K562 (cell line): ENCODE results near the gene LLGL2. TPM values are rescaled to one million over a fixed set of nuclear protein-coding genes. Genes with fewer than 3 reads are reported as not detected.

Source experiments
- CHCHD3 ChIP-seq: fragments of 250-450 bp; sonication (Bioruptor Pico); IDR thresholded peaks from 2 replicates; pipeline ENCODE4 v2.1.2; 2022; ENCODE audit warnings: mild to moderate bottlenecking
- FOXM1 ChIP-seq, 2 experiments: fragments of 450-650 bp in 1 of 2; sonication (generic) in 1 of 2; formaldehyde crosslinking in 1 of 2; IDR thresholded peaks; 2 replicates each; pipeline versions ENCODE4 v1.6.1 to v1.9.0; 2017 to 2022; ENCODE audit warnings: low read depth in 2 of 2, mild to moderate bottlenecking in 2 of 2, missing genetic modification reagents in 1 of 2, moderate library complexity in 1 of 2
- MCM7 ChIP-seq, 2 experiments: fragments of 450-650 bp; IDR thresholded peaks; 2 replicates each; pipeline ENCODE4 v1.6.1; 2016 to 2018
- NRF1 ChIP-seq, 2 experiments: fragments of 450-650 bp; IDR thresholded peaks in 1 of 2; conservative IDR thresholded peaks in 1 of 2; 2 replicates each; pipeline ENCODE4 v1.6.1; 2014; ENCODE audit warnings: mild to moderate bottlenecking in 2 of 2
- PRPF4 ChIP-seq: fragments of 200-400 bp; formaldehyde crosslinking; IDR thresholded peaks from one replicate; pipeline ENCODE4 v1.6.1; 2017; ENCODE audit warnings: low read length, low read depth, mild to moderate bottlenecking; ENCODE audit not compliant: insufficient read depth, poor library complexity, severe bottlenecking
- RBM39 ChIP-seq: fragments of 200-400 bp; formaldehyde crosslinking; optimal IDR thresholded peaks from 2 replicates; pipeline ENCODE3; 2018; ENCODE audit warnings: low read depth, low read length
- SMAD1 ChIP-seq: fragments of 150-350 bp; IDR thresholded peaks from 2 replicates; pipeline ENCODE4 v1.6.1; 2014; ENCODE audit warnings: low read length, low read depth; ENCODE audit not compliant: partially characterized antibody
- SMARCB1 ChIP-seq: IDR thresholded peaks from 2 replicates; pipeline ENCODE4 v1.6.1; 2011; ENCODE audit warnings: improper control_type of control experiment, low read depth; ENCODE audit not compliant: insufficient read length
- SRSF1 ChIP-seq: fragments of 200-400 bp; formaldehyde crosslinking; IDR thresholded peaks from 2 replicates; pipeline ENCODE4 v1.6.1; 2017; ENCODE audit warnings: mild to moderate bottlenecking, low read depth, low read length, moderate library complexity
- TCF7L2 ChIP-seq: fragments of 150-350 bp; IDR thresholded peaks from 2 replicates; pipeline ENCODE4 v1.6.1; 2016; ENCODE audit warnings: low read depth, mild to moderate bottlenecking, low read length, moderate library complexity
- ZBTB17 ChIP-seq: fragments of 450-650 bp; formaldehyde crosslinking; IDR thresholded peaks from 2 replicates; pipeline ENCODE4 v1.4.0; 2020; ENCODE audit warnings: mild to moderate bottlenecking
- ZC3H8 ChIP-seq: fragments of 450-650 bp; IDR thresholded peaks from 2 replicates; pipeline ENCODE4 v1.6.1; 2017
- ZFP1 ChIP-seq: fragments of 450-650 bp; formaldehyde crosslinking; IDR thresholded peaks from 2 replicates; pipeline ENCODE4 v1.4.0; 2020; ENCODE audit warnings: mild to moderate bottlenecking, mixed read lengths
- polyA plus RNA-seq, 8 experiments: library from polyadenylated mRNA; depleted of rRNA in 4 of 8; stranded (reverse) in 5 of 8; unstranded in 3 of 8; fragments of >200 nt; fragmentation: Nextera tagmentation in 2 of 8; fragmentation: Illumina TruSeq in 1 of 8; extraction: Ambion mirVana in 2 of 8; extraction: Trizol in 1 of 8; gene quantifications; 2 replicates each; pipeline versions ENCODE4 v1.2.1 to v1.2.3, GENCODE V29; 2011 to 2014; ENCODE audit warnings: inconsistent platforms in 1 of 8, missing spikeins in 1 of 8
- total RNA-seq, 7 experiments: library from RNA; depleted of rRNA in 6 of 7; stranded (reverse); fragments of >200 nt in 6 of 7; fragmentation: Illumina TruSeq in 2 of 7; extraction: Trizol in 2 of 7; gene quantifications; 2 replicates each; pipeline versions ENCODE4 v1.2.1 to v1.2.3, GENCODE V29; 2011 to 2021; ENCODE audit warnings: low replicate concordance in 1 of 7
- TF ChIP-seq, protein P1 (sequence below), 2 experiments: fragments of 450-650 bp; formaldehyde crosslinking in 1 of 2; IDR thresholded peaks; 2 replicates each; pipeline versions ENCODE4 v1.4.0 to v1.6.1; 2014 to 2020; ENCODE audit warnings: mild to moderate bottlenecking in 2 of 2, borderline replicate concordance in 1 of 2, low read depth in 1 of 2
- TF ChIP-seq, protein P2 (sequence below): fragments of 250-450 bp; sonication (Bioruptor Pico); IDR thresholded peaks from 2 replicates; pipeline ENCODE4 v1.8.0; 2021; ENCODE audit warnings: mild to moderate bottlenecking, moderate library complexity
- TF ChIP-seq, protein P3 (sequence below), 3 experiments: fragments of 200-800 bp in 1 of 3; sonication (Bioruptor generic) in 1 of 3; sonication (generic) in 1 of 3; formaldehyde crosslinking in 1 of 3; IDR thresholded peaks; 2 replicates each; pipeline versions ENCODE4 v1.6.1 to v1.8.0; 2016 to 2022; ENCODE audit warnings: mild to moderate bottlenecking in 2 of 3, missing compliant biosample characterization in 2 of 3, missing genetic modification characterization in 2 of 3, missing genetic modification reagents in 1 of 3
- TF ChIP-seq, protein P4 (sequence below): fragments of 450-650 bp; formaldehyde crosslinking; IDR thresholded peaks from 2 replicates; pipeline ENCODE4 v1.4.0; 2022; ENCODE audit warnings: missing genetic modification characterization

The LLGL2 gene
- total and polyA plus RNA-seq, 9 of the 15 experiments (the other 6 are each of a cell fraction or from before 2014, with no cell fraction given), result 0.32 to 24.4 (median 10.2) TPM

DNA sequence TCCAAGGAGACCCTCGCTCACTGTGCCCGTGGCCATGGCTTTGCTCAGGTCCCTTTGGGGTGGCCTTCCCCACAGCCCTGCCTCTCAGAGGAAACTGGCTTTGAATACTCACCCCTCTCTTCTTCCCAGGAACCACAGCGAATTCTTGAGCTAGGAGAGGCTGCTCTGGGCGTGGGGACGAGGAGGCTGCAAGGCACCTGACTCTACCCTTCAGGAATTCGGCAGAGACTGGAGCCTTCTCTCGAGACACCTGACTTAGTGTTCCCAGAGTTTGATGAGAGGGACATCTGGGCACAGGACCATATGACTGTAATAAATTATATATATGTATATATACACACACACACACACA is 6.2 kb downstream of the LLGL2 start (continued):
- TF ChIP-seq, protein P1, sequence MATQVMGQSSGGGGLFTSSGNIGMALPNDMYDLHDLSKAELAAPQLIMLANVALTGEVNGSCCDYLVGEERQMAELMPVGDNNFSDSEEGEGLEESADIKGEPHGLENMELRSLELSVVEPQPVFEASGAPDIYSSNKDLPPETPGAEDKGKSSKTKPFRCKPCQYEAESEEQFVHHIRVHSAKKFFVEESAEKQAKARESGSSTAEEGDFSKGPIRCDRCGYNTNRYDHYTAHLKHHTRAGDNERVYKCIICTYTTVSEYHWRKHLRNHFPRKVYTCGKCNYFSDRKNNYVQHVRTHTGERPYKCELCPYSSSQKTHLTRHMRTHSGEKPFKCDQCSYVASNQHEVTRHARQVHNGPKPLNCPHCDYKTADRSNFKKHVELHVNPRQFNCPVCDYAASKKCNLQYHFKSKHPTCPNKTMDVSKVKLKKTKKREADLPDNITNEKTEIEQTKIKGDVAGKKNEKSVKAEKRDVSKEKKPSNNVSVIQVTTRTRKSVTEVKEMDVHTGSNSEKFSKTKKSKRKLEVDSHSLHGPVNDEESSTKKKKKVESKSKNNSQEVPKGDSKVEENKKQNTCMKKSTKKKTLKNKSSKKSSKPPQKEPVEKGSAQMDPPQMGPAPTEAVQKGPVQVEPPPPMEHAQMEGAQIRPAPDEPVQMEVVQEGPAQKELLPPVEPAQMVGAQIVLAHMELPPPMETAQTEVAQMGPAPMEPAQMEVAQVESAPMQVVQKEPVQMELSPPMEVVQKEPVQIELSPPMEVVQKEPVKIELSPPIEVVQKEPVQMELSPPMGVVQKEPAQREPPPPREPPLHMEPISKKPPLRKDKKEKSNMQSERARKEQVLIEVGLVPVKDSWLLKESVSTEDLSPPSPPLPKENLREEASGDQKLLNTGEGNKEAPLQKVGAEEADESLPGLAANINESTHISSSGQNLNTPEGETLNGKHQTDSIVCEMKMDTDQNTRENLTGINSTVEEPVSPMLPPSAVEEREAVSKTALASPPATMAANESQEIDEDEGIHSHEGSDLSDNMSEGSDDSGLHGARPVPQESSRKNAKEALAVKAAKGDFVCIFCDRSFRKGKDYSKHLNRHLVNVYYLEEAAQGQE (IDR thresholded peaks at IDR 0.05; ENCODE audit: borderline replicate concordance), result no peak
- TF ChIP-seq, protein P1 (CRISPR knock-in tag; IDR thresholded peaks at IDR 0.05; ENCODE audit: low read depth), result no peak
- TF ChIP-seq NRF1 (conservative IDR thresholded peaks at IDR 0.05 in 1 of 2, IDR thresholded peaks at IDR 0.05 in 1 of 2) (no peak), ZBTB17 (CRISPR knock-in tag) (no peak), SMAD1 (no peak), TCF7L2 (no peak), RBM39 (no peak), CHCHD3 (CRISPR knock-in tag) (no peak), PRPF4 (no peak), ZFP1 (no peak), ZC3H8 (no peak), SMARCB1 (no peak), FOXM1 (IDR thresholded peaks at IDR 0.05; ENCODE audit: low read depth) (no peak), FOXM1 (CRISPR knock-in tag; IDR thresholded peaks at IDR 0.05; ENCODE audit: low read depth) (no peak), MCM7 (IDR thresholded peaks at IDR 0.05) (no peak), SRSF1 (no peak)
- TF ChIP-seq, protein P2, sequence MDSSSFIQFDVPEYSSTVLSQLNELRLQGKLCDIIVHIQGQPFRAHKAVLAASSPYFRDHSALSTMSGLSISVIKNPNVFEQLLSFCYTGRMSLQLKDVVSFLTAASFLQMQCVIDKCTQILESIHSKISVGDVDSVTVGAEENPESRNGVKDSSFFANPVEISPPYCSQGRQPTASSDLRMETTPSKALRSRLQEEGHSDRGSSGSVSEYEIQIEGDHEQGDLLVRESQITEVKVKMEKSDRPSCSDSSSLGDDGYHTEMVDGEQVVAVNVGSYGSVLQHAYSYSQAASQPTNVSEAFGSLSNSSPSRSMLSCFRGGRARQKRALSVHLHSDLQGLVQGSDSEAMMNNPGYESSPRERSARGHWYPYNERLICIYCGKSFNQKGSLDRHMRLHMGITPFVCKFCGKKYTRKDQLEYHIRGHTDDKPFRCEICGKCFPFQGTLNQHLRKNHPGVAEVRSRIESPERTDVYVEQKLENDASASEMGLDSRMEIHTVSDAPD, result no peak
- TF ChIP-seq, protein P3, sequence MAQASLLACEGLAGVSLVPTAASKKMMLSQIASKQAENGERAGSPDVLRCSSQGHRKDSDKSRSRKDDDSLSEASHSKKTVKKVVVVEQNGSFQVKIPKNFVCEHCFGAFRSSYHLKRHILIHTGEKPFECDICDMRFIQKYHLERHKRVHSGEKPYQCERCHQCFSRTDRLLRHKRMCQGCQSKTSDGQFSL (CRISPR knock-in tag; IDR thresholded peaks at IDR 0.05), result no peak
- TF ChIP-seq, protein P3 (tag; IDR thresholded peaks at IDR 0.05), result no peak
- TF ChIP-seq, protein P4, sequence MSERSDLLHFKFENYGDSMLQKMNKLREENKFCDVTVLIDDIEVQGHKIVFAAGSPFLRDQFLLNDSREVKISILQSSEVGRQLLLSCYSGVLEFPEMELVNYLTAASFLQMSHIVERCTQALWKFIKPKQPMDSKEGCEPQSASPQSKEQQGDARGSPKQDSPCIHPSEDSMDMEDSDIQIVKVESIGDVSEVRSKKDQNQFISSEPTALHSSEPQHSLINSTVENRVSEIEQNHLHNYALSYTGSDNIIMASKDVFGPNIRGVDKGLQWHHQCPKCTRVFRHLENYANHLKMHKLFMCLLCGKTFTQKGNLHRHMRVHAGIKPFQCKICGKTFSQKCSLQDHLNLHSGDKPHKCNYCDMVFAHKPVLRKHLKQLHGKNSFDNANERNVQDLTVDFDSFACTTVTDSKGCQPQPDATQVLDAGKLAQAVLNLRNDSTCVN, result no peak
